UCSD-AML1 (cell line): ENCODE results near the gene COL18A1.

ENCODE experiments used
- DNase-seq: peaks from one replicate; lab custom pipeline; 2025; ENCODE audit not compliant: unreplicated experiment; lab: John Stamatoyannopoulos, UW

Gene COL18A1

DNA sequence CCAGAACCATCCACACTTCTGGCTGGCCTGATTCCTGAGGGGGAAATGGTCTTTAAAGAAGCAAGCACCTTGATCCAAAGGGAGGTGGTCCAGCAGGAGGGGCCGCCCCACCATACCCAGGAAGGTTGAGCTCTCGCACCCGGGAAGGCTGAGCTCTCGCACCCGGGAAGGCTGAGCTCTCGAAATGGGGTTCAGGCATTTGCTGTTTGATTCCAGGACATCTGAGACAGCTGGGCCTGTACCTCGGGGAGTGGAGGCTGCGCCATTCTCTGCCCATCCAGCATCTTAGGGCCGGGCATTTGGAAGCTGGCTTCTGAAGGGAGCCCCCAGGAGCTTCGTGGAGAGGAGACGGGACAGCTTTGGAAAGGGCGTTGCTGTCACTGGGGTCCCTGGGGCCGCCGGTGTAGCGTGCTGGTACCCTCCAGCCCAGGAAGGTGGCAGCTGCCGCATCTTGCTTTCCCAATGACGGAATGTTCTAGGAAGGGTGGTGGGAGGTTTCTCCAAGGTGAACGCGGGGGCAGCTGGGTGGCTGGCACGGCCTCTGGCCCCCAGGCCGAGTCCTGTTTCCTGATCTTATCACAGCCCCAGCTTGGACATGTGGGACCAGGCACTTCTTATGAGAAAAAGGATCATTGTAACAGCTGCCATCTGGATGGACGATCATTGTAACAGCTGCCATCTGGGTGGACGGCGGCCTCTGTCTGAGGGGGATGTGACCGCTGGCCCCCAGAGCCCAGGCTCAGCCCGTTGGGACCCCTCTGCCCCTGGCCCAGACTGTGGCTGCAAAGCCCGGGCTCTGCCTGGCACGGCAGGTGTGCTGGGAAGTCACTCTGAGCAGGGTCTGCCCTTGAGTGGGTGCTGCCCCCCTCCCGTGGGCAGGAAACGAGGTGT, 61.6 kb downstream of the COL18A1 start:
- no peak for DNase-seq

DNA sequence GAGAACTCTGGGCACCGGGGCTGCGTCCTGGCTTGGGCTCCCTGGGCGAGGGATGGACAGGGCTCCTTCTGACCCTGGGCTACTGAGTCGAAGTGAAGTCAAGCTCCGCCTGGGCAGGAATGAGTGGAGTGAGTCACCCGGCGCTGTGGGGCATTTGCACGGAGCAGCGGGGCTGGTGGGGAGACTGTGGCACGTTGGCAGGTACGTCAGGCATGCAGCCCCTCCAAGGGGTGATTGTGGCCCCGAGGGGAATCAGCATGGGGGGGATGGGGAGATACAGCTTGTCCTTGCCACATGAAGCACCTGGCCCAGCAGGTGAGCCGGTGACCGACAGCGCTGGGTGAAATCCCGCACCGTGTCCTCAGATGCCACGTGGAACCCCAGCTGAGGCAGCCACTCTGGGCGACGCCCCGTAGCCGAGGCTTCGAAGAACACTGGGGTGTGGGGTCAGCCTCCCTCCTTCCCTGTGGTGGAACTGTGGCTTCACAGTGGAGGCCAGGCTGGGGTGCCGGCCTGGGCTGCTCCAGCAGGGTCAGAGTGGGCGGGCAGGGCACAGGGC, 62.3 kb downstream of the COL18A1 start:
- DNase-seq, result no peak

DNA sequence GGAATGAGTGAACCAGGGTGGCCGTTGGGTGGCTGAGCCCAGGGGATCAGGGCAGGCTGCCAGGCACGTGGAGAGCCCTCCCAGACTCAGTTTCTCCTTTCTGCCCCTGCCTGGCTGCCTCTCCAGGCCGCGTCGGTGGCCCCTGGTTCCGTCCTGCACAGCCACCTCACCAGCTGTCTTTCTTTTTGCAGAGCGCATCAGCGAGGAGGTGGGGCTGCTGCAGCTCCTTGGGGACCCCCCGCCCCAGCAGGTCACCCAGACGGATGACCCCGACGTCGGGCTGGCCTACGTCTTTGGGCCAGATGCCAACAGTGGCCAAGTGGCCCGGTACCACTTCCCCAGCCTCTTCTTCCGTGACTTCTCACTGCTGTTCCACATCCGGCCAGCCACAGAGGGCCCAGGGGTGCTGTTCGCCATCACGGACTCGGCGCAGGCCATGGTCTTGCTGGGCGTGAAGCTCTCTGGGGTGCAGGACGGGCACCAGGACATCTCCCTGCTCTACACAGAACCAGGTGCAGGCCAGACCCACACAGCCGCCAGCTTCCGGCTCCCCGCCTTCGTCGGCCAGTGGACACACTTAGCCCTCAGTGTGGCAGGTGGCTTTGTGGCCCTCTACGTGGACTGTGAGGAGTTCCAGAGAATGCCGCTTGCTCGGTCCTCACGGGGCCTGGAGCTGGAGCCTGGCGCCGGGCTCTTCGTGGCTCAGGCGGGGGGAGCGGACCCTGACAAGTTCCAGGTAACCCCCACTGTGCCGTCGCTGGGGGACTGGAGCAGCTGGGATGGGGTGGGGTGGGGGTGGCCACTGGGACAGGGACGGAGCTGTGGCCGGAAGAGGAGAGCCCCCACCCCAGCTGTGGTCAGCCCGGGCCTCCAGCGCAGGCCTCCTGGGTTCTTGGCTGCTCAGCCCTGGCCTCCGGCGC, 63.3 kb downstream of the COL18A1 start:
- no peak for DNase-seq

DNA sequence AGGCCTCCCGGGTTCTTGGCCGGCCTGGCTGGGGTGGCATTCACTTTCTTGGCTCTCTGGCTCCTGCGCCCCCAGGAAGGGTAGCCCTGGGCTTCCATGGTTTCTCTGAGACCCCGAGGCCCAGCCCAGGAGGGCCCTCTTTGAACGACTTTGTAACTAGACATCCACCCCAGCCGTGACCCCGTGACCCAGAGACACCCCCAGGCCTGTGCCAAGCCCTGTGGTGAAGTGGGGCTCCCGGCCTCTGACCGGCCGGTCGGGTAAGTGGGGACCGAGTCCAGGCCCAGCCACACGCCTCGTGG, 64.0 kb downstream of the COL18A1 start:
- DNase-seq, result no peak

DNA sequence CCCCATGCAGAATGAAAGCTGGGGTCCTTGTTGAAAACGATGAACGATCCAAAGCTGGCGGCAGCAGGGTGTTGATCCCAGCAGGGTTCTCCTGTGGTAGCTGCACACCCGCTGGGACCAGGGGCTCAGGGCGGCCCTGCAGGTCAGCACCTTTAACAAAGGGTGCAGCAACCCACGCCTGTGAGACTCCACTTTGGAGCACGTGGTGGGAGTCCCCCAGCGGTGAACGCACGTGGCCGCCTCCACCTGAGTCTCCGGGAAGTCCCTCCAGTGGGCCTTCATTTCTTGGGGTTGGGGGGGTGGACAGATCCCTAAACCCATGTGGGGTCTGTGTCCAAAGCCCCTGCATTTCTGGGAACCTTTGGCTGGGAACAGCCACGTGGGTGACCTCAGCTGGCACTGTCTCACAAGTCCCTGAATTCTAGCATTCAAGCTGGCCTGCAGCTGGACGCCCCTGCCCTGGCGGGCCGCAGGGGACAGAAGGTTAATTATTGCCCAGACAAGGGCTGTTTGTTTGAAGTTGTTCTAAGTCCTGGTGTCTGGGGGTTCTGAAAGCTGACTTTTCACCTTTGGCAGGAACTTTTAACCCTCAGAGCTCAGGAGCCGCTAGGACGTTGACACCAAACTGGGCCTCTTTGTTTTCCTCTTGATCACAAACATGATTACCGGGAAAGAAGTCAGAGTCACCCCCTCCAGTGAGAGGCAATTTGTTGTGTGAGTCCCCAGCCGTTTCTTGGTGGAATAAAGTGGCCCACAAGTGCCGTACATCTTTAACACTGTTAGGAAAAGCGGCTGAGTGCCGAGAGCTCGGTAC, 64.5 kb downstream of the COL18A1 start:
- DNase-seq, result no peak

DNA sequence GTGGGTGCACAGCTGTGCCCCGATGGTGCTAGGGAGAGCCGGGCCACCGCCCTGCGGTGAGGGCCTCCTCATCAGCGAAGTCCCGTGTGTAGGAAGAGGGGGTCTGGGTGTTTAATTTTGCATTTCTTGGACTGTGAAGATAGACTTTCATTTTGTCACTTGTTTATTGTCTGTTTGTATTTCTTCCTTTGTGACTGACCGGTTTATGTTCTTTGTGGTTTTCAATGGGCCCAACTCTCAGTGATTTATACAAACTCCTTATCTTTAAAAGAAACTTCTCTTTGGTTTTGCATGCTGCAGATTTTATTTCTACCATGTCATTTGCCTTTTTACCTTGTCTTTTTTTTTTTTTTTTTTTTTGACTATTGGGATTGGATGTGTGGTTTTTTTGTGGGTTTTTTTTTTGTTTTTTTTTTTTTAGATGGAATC, 65.1 kb downstream of the COL18A1 start:
- no peak for DNase-seq

- DNase-seq, result no peak
Observed at GRCh38 chr21:45470773-45471524, 66.0 kb downstream of the COL18A1 start.

GRCh38 chr21:45471525-45472221, 66.7 kb downstream of the COL18A1 start:
- DNase-seq, result no peak

DNA sequence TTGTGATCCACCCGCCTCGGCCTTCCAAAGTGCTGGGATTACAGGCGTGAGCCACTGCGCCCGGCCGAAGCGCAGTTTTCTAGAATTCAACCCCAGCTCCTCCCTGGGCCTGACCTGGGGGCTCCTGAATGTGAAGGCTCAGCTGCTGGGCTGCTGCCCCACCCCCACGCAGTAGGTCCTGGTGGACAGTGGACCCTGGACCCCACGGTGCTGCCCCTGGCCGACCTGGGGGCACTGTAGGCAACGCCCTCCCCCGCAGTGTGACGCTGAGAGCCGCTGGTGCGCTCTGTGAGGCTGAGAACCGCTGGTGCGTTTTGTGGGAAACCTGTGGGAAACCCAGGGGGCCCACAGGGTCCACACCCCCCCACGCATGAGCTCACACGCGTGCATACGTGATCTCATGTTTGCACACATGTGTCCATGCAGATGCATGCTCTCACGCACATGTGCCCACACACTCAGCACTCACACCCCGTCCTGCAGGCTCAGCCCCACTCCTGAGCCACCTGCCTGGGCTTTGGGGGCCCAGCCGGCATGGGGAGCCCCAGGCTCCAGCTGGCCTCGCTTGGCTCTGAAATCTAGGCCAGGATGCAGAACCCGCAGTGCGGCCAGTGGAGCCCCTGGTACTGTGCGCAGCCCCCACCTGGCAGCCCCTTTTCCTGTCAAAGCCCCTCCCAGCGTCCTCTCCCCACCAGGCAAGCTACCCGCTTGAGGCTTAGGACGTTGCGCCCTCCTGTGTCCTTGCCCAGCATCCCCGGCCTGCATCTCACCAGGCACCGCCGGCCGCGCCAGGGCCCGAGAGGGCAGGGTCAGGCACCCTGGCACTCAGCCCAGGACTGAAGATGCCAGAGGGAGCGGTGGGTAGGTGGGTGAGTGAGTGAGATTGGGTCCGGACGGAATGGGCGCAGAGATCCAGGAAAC, 67.7 kb downstream of the COL18A1 start:
- DNase-seq, result no peak

DNA sequence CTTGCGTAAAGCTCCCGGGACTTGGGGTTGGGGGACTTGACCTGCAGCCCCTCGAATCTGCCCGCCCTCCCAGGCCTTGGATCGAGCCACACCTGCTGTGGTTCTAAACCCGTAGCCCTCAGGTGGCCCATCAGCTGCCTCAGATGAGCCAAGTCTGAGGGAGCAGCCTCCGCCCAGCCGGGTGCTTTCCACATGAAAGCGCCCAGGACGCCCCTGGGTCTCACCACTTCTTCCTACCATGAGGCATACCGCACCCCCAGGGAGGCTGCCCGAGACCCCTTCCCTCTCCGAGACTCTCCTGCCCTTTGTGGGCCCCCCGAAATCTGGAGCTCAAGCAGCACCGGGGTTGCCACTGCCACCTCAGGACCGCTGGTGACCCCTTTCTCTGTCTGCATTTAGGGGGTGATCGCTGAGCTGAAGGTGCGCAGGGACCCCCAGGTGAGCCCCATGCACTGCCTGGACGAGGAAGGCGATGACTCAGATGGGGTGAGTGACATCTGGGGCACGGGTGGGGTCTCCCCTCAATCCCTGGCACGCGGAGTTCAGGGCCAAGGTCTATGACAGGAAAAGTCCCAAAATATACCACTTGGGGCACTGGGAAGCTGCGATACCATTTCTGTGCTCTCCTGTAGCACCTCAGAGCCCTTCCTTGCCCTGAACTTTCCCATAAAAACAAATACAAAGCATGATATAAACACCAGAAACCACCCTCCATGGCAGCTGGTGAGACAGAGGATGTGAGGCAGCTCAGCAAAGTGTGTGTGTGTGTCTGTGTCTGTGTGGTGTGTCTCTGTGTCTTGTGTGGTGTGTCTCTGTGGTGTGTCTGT, 68.7 kb downstream of the COL18A1 start:
- no peak for DNase-seq

DNA sequence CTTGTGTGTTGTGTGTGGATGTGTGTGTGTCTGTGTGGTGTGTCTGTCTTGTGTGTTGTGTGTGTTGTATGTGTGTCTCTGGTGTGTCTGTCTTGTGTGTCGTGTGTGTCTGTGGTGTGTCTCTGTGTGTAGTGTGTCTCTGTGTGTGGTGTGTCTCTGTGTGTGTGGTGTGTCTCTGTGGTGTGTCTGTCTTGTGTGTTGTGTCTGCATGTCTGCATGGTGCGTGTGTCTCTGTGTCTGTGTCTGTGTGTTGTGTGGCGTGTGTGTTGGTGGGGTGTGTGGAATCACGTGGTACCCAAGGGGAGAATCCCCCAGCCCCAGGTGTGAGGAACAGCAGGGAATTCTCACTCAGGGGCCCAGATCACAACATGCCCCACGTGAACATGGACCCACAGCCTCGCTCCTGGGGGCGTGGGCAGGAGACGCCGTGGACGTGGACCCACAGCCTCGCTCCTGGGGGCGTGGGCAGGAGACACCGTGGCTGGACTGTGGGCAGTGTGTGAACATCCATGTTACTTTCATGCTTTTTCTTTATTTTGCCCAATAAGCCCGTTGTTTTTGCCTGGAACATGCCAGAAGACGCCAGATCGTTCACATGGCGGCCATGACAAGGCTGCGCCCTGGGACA, 69.5 kb downstream of the COL18A1 start:
- no peak for DNase-seq

- no peak for DNase-seq
Observed at GRCh38 chr21:45475004-45475685, 70.2 kb downstream of the COL18A1 start.

DNA sequence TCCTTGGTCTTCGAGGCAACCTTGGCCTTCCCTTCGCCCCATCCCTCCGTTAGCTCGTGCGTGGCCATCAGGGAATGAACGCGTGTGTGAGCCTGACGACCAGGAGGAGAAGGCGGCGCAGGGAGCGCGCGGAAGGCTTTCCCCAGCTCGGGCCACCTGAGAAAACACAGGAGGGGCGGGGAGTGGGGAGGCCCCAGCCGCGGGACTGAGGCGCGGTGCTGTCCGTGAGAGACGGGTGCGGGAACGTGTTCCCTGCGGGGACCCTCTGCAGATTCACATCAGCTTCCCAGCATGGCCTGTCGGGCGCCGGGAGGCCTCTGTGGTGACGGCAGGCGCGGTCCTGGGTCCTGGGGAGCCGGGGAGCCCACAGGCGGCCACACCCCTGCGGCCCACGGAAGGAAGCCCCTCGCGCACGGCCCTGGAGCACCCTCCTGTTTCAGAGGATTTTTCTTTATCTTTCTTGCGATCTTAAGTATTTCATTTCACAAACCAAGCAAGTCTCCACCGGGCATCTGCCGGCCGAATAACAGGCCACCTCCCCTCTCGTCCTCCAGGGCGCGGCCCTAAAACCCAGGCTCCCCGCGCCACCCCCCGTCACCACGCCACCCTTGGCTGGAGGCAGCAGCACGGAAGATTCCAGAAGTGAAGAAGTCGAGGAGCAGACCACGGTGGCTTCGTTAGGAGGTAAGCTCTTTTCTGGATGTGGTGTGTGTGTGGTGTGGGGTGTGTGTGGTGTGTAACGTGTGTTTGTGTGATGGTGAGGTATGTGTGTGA, 71.0 kb downstream of the COL18A1 start:
- no peak for DNase-seq

DNA sequence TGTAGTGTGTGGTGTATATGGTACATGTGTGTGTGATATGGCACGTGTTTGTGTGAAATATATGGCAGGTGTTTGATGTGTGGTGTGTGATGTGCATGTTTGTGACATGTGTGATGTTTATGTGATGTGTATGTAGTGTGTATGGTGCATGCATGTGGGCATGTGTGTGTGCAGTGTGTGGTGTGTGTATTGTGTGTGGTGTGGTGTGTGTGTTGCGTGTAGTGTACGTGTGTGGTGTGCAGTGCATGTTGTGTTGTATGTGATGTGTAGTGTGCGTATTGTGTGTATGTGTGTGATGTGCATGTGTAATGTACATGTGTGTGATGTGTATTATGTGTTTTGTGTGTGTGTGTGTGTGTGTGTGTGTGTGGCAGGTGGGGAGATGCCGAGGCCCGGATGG, 71.6 kb downstream of the COL18A1 start:
- no peak for DNase-seq

DNA sequence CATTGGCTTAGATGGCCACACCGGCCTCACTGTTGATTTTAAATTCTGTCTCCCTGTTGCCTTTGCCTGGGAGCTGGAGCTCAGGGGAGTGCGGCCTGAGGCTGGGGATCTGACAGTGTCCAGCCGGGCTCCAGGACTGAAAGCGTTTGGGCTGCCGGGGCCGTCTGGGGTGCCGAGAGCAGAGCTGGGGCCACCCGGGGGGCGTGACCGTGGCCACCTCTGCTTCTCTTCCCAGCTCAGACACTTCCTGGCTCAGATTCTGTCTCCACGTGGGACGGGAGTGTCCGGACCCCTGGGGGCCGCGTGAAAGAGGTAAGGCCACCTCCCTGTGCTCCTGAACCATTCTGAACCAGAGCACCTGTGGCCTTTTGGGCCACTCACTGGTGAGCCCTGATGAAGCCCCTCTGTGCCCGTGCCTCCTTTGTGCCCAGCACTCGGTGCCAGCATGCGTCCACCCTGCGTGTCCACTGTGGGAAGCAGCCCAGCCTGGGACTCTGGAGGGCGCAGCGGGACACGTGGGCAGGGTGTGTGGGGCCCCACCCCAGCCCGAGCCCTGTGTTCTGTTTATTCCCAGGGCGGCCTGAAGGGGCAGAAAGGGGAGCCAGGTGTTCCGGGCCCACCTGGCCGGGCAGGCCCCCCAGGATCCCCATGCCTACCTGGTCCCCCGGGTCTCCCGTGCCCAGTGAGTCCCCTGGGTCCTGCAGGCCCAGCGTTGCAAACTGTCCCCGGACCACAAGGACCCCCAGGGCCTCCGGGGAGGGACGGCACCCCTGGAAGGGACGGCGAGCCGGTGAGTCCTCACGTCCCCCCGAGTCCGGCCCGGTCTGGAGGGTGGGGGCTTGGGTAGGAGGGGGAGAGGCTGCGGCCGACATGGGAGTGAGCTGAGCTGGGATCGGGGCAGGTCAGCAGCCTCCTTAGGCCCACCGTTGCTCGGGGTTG, 72.5 kb downstream of the COL18A1 start:
- DNase-seq, result no peak
